HEK293T (cell line): Measurements from ENCODE around the gene CACNA1C.

ENCODE experiments used
- FOXA1 ChIP-seq: fragments of 450-650 bp; IDR thresholded peaks from 2 replicates; pipeline ENCODE4 v1.6.1; 2016; ENCODE audit warnings: mild to moderate bottlenecking
- FOXK2 ChIP-seq: fragments of 450-650 bp; IDR thresholded peaks from 2 replicates; pipeline ENCODE4 v1.6.1; 2016; ENCODE audit warnings: mild to moderate bottlenecking
- FOXM1 ChIP-seq: fragments of 450-650 bp; IDR thresholded peaks from 2 replicates; pipeline ENCODE4 v1.6.1; 2017; ENCODE audit warnings: mild to moderate bottlenecking, borderline replicate concordance
- LEF1 ChIP-seq: fragments of 450-650 bp; IDR thresholded peaks from 2 replicates; pipeline ENCODE4 v1.6.1; 2017; ENCODE audit warnings: mild to moderate bottlenecking, borderline replicate concordance
- ZNF384 ChIP-seq: fragments of 450-650 bp; IDR thresholded peaks from 2 replicates; pipeline ENCODE4 v1.6.1; 2016

DNA sequence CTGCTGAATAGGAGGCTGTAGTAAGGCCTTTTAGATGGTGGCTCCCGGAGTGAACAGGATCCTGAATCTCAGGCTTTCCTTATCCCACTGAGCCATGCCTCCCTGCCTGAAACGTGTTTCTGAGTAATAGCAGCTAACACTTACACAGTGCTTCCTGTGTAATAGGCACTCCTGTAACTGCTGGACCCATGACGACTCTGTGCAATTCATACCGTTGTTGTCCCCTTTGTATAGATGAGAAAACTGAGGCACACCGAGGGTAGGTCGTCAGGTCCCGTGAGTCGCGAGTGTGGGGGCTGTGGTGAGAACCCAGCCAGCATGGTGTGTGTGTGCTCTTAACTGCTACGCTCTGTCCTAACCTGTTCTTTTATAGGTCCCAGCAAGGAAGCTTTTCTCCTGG is 193.6 kb downstream of the CACNA1C start:
- no peak for TF ChIP-seq ZNF384
- TF ChIP-seq FOXA1, result no peak
- no peak for TF ChIP-seq LEF1
- TF ChIP-seq FOXM1, result no peak
- TF ChIP-seq FOXK2, result no peak
